ENCODE data around the gene CCNO. TPM values are rescaled to one million over a fixed set of nuclear protein-coding genes. Genes with fewer than 3 reads are reported as not detected.

The CCNO gene
- total RNA-seq, 1 donor from 2014 or later, result 0.19 TPM

GRCh38 chr5:55231919-55232270 lies 1.5 kb downstream of the CCNO start:
- peaks cover 80% of the 10 kb centered on the region for H3K27me3 Mint-ChIP-seq
- TF ChIP-seq, protein P1, sequence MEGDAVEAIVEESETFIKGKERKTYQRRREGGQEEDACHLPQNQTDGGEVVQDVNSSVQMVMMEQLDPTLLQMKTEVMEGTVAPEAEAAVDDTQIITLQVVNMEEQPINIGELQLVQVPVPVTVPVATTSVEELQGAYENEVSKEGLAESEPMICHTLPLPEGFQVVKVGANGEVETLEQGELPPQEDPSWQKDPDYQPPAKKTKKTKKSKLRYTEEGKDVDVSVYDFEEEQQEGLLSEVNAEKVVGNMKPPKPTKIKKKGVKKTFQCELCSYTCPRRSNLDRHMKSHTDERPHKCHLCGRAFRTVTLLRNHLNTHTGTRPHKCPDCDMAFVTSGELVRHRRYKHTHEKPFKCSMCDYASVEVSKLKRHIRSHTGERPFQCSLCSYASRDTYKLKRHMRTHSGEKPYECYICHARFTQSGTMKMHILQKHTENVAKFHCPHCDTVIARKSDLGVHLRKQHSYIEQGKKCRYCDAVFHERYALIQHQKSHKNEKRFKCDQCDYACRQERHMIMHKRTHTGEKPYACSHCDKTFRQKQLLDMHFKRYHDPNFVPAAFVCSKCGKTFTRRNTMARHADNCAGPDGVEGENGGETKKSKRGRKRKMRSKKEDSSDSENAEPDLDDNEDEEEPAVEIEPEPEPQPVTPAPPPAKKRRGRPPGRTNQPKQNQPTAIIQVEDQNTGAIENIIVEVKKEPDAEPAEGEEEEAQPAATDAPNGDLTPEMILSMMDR (IDR thresholded peaks at IDR 0.05; ENCODE audit: unreplicated experiment), result no peak
- no peaks in the 10 kb centered on the region for H3K9me3 Mint-ChIP-seq (ENCODE audit: low read depth)
- no peak overlapping the region for H3K27ac Mint-ChIP-seq
- no peaks in the 10 kb centered on the region for H3K36me3 Mint-ChIP-seq (ENCODE audit: insufficient read depth)
- peaks cover 20% of the 10 kb centered on the region for H3K4me1 Mint-ChIP-seq (ENCODE audit: low read depth)
- peak overlapping the region; percentile 77 for H3K4me3 Mint-ChIP-seq (ENCODE audit: low read depth)
- no peak for DNase-seq (ENCODE audit: low spot score, unreplicated experiment)

- Mint-ChIP-seq H3K36me3 (ENCODE audit: insufficient read depth) (no peaks in the 10 kb centered on the region), H3K9me3 (ENCODE audit: low read depth) (no peaks in the 10 kb centered on the region), H3K27me3 (peaks cover 76% of the 10 kb centered on the region), H3K27ac (peak overlapping the region; percentile 45), H3K4me3 (ENCODE audit: low read depth) (peak overlapping the region; percentile 24), H3K4me1 (ENCODE audit: low read depth) (peaks cover 20% of the 10 kb centered on the region)
- TF ChIP-seq, protein P1 (IDR thresholded peaks at IDR 0.05; ENCODE audit: unreplicated experiment), result no peak
- DNase-seq (ENCODE audit: low spot score, unreplicated experiment), result peak; percentile 29
Measured at GRCh38 chr5:55231029-55231918, 2.1 kb downstream of the CCNO start.

- Mint-ChIP-seq H3K27me3 (peaks cover 82% of the 10 kb centered on the region), H3K9me3 (ENCODE audit: low read depth) (no peaks in the 10 kb centered on the region), H3K4me1 (ENCODE audit: low read depth) (peaks cover 20% of the 10 kb centered on the region), H3K27ac (no peak overlapping the region), H3K4me3 (ENCODE audit: low read depth) (no peak overlapping the region), H3K36me3 (ENCODE audit: insufficient read depth) (no peaks in the 10 kb centered on the region)
- TF ChIP-seq, protein P1 (IDR thresholded peaks at IDR 0.05; ENCODE audit: unreplicated experiment), result no peak
- no peak for DNase-seq (ENCODE audit: low spot score, unreplicated experiment)
Measured at GRCh38 chr5:55230086-55230629, 3.2 kb downstream of the CCNO start.

DNA sequence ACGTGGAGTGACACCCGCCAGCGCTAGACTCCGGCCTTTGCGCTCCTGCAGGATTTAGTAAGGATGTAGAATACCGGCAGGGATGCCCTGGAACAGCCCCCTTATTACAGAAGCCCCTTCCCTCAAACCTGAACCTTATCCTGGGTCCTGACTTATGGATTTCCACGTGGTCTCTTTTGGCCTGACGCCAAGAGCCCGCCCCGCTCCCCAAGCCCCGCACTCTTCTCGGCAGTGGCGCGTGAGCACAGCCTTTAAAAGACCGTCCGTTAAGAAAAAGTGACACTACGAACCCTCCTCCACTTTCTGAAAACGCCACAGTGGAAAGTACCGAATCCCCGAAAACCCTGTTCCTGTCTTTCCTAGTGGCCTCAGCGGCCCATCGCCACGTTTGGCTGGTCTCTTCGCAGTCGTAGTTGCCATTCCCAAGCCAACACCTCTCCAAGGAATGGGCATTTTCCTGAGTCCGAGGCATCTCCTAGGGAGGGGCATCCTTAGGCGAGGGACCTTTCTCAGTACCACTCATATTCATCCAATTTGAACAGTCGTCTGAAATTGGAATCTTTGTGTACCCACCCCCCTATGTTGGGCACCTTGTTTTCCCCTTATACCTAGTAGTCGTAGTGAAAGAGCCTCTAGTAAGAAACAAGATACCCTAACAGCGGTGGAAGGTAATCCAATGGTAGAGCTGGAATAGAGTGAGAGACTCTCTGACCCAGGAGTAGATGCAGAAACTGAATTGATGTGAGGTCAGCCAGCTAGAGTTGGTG lies 5.6 kb downstream of the CCNO start:
- DNase-seq (ENCODE audit: low spot score, unreplicated experiment), result no peak
- H3K27ac Mint-ChIP-seq, result no peak overlapping the region
- peaks cover 91% of the 10 kb centered on the region for H3K27me3 Mint-ChIP-seq
- no peaks in the 10 kb centered on the region for H3K36me3 Mint-ChIP-seq (ENCODE audit: insufficient read depth)
- H3K9me3 Mint-ChIP-seq (ENCODE audit: low read depth), result no peaks in the 10 kb centered on the region
- TF ChIP-seq, protein P1 (IDR thresholded peaks at IDR 0.05; ENCODE audit: unreplicated experiment), result no peak
- H3K4me3 Mint-ChIP-seq (ENCODE audit: low read depth), result peak overlapping the region; percentile 48
- H3K4me1 Mint-ChIP-seq (ENCODE audit: low read depth), result peaks cover 16% of the 10 kb centered on the region
